Suprapubic skin (tissue), 3 donors: ENCODE data around the gene MRRF.

Experiments used
- CTCF ChIP-seq, 2 donors: fragments of 200-600 bp in 1 of 2; fragments of 450-650 bp in 1 of 2; sonication (generic) in 1 of 2; IDR thresholded peaks; one replicate each; pipeline ENCODE4 v1.5.1; 2016 to 2019; ENCODE audit warnings: antibody characterized with exemption in 2 of 2, mild to moderate bottlenecking in 1 of 2, moderate library complexity in 1 of 2
- EP300 ChIP-seq: sonication (generic); formaldehyde crosslinking; IDR thresholded peaks from one replicate; pipeline ENCODE4 v1.6.1; 2017; ENCODE audit warnings: antibody characterized with exemption
- POLR2A ChIP-seq, 2 donors: fragments of 450-650 bp; IDR thresholded peaks; one replicate each; pipeline ENCODE4 v1.6.1; 2017; ENCODE audit warnings: antibody characterized with exemption in 2 of 2, mild to moderate bottlenecking in 2 of 2, moderate library complexity in 2 of 2

GRCh38 chr9:122338536-122338935 lies 73.9 kb downstream of the MRRF start:
- TF ChIP-seq CTCF (IDR thresholded peaks at IDR 0.05) (no peak), POLR2A (IDR thresholded peaks at IDR 0.05) (no peak), EP300 (no peak)
